Nephron (organoid): ENCODE measurements around the gene HIPK2.

Experiments used
- H3K27ac Mint-ChIP-seq, 3 experiments: 2 replicates each; pipeline ENCODE4 v1.8.0; 2020; ENCODE audit warnings: mixed read lengths in 3 of 3, mild to moderate bottlenecking in 2 of 3, moderate library complexity in 1 of 3
- H3K27me3 Mint-ChIP-seq: 2 replicates; pipeline ENCODE4 v1.8.0; 2021; ENCODE audit warnings: low read depth, mild to moderate bottlenecking, moderate library complexity, mixed read lengths
- H3K36me3 Mint-ChIP-seq: 2 replicates; pipeline ENCODE4 v1.8.0; 2020; ENCODE audit warnings: low read depth, mixed read lengths
- H3K4me1 Mint-ChIP-seq: 2 replicates; pipeline ENCODE4 v1.8.0; 2020; ENCODE audit warnings: mixed read lengths
- H3K4me3 Mint-ChIP-seq, 3 experiments: 2 replicates each; pipeline ENCODE4 v1.8.0; 2020; ENCODE audit warnings: mild to moderate bottlenecking in 3 of 3, mixed read lengths in 3 of 3, moderate library complexity in 2 of 3
- H3K9me3 Mint-ChIP-seq: 2 replicates; pipeline ENCODE4 v1.8.0; 2020; ENCODE audit warnings: mixed read lengths
- CTCF ChIP-seq, 3 experiments: fragments of 200-600 bp; sonication (generic); IDR thresholded peaks; one replicate each; pipeline ENCODE4 v1.5.0; 2021; ENCODE audit warnings: antibody characterized with exemption in 3 of 3; ENCODE audit not compliant: unreplicated experiment in 3 of 3

HIPK2 gene

GRCh38 chr7:139750459-139751095 lies 27.2 kb downstream of the HIPK2 start:
- no peak for TF ChIP-seq CTCF (IDR thresholded peaks at IDR 0.05; ENCODE audit: unreplicated experiment in 3 of 3)
- no peaks in the 10 kb centered on the region for H3K27me3 Mint-ChIP-seq
- H3K4me1 Mint-ChIP-seq = peaks cover 54% of the 10 kb centered on the region
- no peak overlapping the region for H3K27ac Mint-ChIP-seq
- no peaks in the 10 kb centered on the region for H3K9me3 Mint-ChIP-seq
- H3K36me3 Mint-ChIP-seq = peaks cover 13% of the 10 kb centered on the region
- no peak overlapping the region for H3K4me3 Mint-ChIP-seq

GRCh38 chr7:139749545-139749944 lies 28.3 kb downstream of the HIPK2 start:
- H3K4me1 Mint-ChIP-seq = peaks cover 61% of the 10 kb centered on the region
- no peak for TF ChIP-seq CTCF (IDR thresholded peaks at IDR 0.05; ENCODE audit: unreplicated experiment in 3 of 3)
- H3K27ac Mint-ChIP-seq = no peak overlapping the region
- H3K9me3 Mint-ChIP-seq = no peaks in the 10 kb centered on the region
- H3K4me3 Mint-ChIP-seq = no peak overlapping the region
- peaks cover 10% of the 10 kb centered on the region for H3K36me3 Mint-ChIP-seq
- H3K27me3 Mint-ChIP-seq = no peaks in the 10 kb centered on the region

- H3K9me3 Mint-ChIP-seq = no peaks in the 10 kb centered on the region
- no peaks in the 10 kb centered on the region for H3K27me3 Mint-ChIP-seq
- H3K4me1 Mint-ChIP-seq = peaks cover 60% of the 10 kb centered on the region
- TF ChIP-seq CTCF (IDR thresholded peaks at IDR 0.05; ENCODE audit: unreplicated experiment in 3 of 3) = no peak
- H3K27ac Mint-ChIP-seq = no peak overlapping the region
- no peak overlapping the region for H3K4me3 Mint-ChIP-seq
- peaks cover 8% of the 10 kb centered on the region for H3K36me3 Mint-ChIP-seq
Observed at GRCh38 chr7:139748941-139749340, 28.9 kb downstream of the HIPK2 start.

GRCh38 chr7:139748373-139748765 lies 29.4 kb downstream of the HIPK2 start:
- Mint-ChIP-seq H3K27me3 (no peaks in the 10 kb centered on the region), H3K4me1 (peaks cover 57% of the 10 kb centered on the region), H3K36me3 (peaks cover 9% of the 10 kb centered on the region), H3K9me3 (no peaks in the 10 kb centered on the region), H3K4me3 (no peak overlapping the region), H3K27ac (no peak overlapping the region)
- TF ChIP-seq CTCF (IDR thresholded peaks at IDR 0.05; ENCODE audit: unreplicated experiment in 3 of 3) = no peak

- Mint-ChIP-seq H3K4me3 (no peak overlapping the region), H3K27ac (no peak overlapping the region), H3K27me3 (no peaks in the 10 kb centered on the region), H3K36me3 (peaks cover 9% of the 10 kb centered on the region), H3K9me3 (no peaks in the 10 kb centered on the region), H3K4me1 (peaks cover 57% of the 10 kb centered on the region)
- no peak for TF ChIP-seq CTCF (IDR thresholded peaks at IDR 0.05; ENCODE audit: unreplicated experiment in 3 of 3)
Observed at GRCh38 chr7:139747662-139748372, 30.0 kb downstream of the HIPK2 start.

- peaks cover 10% of the 10 kb centered on the region for H3K36me3 Mint-ChIP-seq
- H3K4me3 Mint-ChIP-seq = peak overlapping the region in 2 of 3 experiments; percentile 4 to 18
- no peak for TF ChIP-seq CTCF (IDR thresholded peaks at IDR 0.05; ENCODE audit: unreplicated experiment in 3 of 3)
- peak overlapping the region in 1 of 3 experiments; percentile 83 for H3K27ac Mint-ChIP-seq
- H3K9me3 Mint-ChIP-seq = no peaks in the 10 kb centered on the region
- H3K4me1 Mint-ChIP-seq = peaks cover 49% of the 10 kb centered on the region
- H3K27me3 Mint-ChIP-seq = no peaks in the 10 kb centered on the region
Observed at GRCh38 chr7:139746652-139747051, 31.1 kb downstream of the HIPK2 start.
